Activated T-helper 2 cell treated with anti-CD3 and anti-CD28 coated beads, Interferon-gamma antibody, Interleukin-2, Interleukin-4, amounts not matched to agents 10 μg/mL and 5 μg/mL and 100 μg/mL, durations not matched to agents 14 hours and 24 hours and 36 hours (primary cell): ENCODE data around the gene SEC61A1. TPM values are rescaled to one million over a fixed set of nuclear protein-coding genes. Genes with fewer than 3 reads are reported as not detected.

Source experiments
- DNase-seq: peaks from one replicate; pipeline ENCODE4 v3.0.0; 2021; ENCODE audit warnings: low spot score
- H3K27ac Mint-ChIP-seq: one replicate; pipeline ENCODE4 v1.8.0; 2021; ENCODE audit warnings: mixed read lengths
- H3K27me3 Mint-ChIP-seq: one replicate; pipeline ENCODE4 v1.8.0; 2021; ENCODE audit warnings: low read depth, mixed read lengths
- H3K36me3 Mint-ChIP-seq: one replicate; pipeline ENCODE4 v1.8.0; 2021; ENCODE audit warnings: low read depth, mixed read lengths
- H3K4me1 Mint-ChIP-seq: one replicate; pipeline ENCODE4 v1.8.0; 2021; ENCODE audit warnings: low read depth, mixed read lengths
- H3K4me3 Mint-ChIP-seq: one replicate; pipeline ENCODE4 v1.8.0; 2021; ENCODE audit warnings: low read depth, mild to moderate bottlenecking, moderate library complexity, mixed read lengths
- H3K9me3 Mint-ChIP-seq: one replicate; pipeline ENCODE4 v1.8.0; 2021; ENCODE audit warnings: mixed read lengths
- intact Hi-C: fragments of 100-400 bp; cut with micrococcal nuclease; formaldehyde crosslinking; loops from one replicate; pipeline ENCODE4 v1.15.1; 2023
- total RNA-seq: library from RNA; stranded (reverse); gene quantifications from 2 replicates; pipeline ENCODE4 v1.2.3, GENCODE V29; 2022

Gene SEC61A1
- total RNA-seq, 1 donor from 2014 or later, result 217 TPM

- H3K9me3 Mint-ChIP-seq, result no peaks in the 10 kb centered on the region
- peaks cover 40% of the 10 kb centered on the region for H3K4me1 Mint-ChIP-seq
- DNase-seq, result peak; percentile 32
- H3K36me3 Mint-ChIP-seq, result peaks cover 68% of the 10 kb centered on the region
- intact Hi-C loops, result loop anchor here (1.0 to 5.0 kb wide), 2 partner anchors 11 to 40 kb away; partner anchors contain the start of genes EEFSEC and RUVBL1
- H3K4me3 Mint-ChIP-seq, result peak overlapping the region; percentile 51
- H3K27me3 Mint-ChIP-seq, result no peaks in the 10 kb centered on the region
- H3K27ac Mint-ChIP-seq, result peak overlapping the region; percentile 93
Measured at GRCh38 chr3:128112357-128112968, 60.2 kb downstream of the SEC61A1 start.

GRCh38 chr3:128113817-128114794 lies 61.9 kb downstream of the SEC61A1 start:
- Mint-ChIP-seq H3K27me3 (no peaks in the 10 kb centered on the region), H3K9me3 (no peaks in the 10 kb centered on the region), H3K27ac (peak overlapping the region; percentile 62), H3K4me3 (peak overlapping the region; percentile 22), H3K4me1 (peaks cover 51% of the 10 kb centered on the region), H3K36me3 (peaks cover 75% of the 10 kb centered on the region)
- intact Hi-C loops, result loop anchor here (5.0 kb wide), 1 partner anchor 38 kb away; the partner anchor contains the start of gene EEFSEC
- no peak for DNase-seq

Other genes with a start within 250 kb of the SEC61A1 start
- 6.5 and 6.6 TPM in 2 replicates for gene MGLL, start 229.9 kb upstream of the SEC61A1 start, total RNA-seq
- 0.05 TPM in 1 of 2 replicates, not detected in the other for gene KBTBD12, start 137.2 kb upstream of the SEC61A1 start, total RNA-seq
- 111 and 112 TPM in 2 replicates for gene RUVBL1, start 71.4 kb downstream of the SEC61A1 start, total RNA-seq
- gene EEFSEC, start 101.0 kb downstream of the SEC61A1 start, total RNA-seq, result 22.0 and 23.8 TPM in 2 replicates